ENCODE results near the gene CD86. TPM values are rescaled to one million over a fixed set of nuclear protein-coding genes. Genes with fewer than 3 reads are reported as not detected.
"Not testable (repeated sequence)": the region's sequence is repeated elsewhere in the genome, so short reads cannot be mapped to it uniquely, and the experiment has no call there.

Gene CD86
- total RNA-seq, 1 experiment from 2014 or later = 1.6 TPM

DNA sequence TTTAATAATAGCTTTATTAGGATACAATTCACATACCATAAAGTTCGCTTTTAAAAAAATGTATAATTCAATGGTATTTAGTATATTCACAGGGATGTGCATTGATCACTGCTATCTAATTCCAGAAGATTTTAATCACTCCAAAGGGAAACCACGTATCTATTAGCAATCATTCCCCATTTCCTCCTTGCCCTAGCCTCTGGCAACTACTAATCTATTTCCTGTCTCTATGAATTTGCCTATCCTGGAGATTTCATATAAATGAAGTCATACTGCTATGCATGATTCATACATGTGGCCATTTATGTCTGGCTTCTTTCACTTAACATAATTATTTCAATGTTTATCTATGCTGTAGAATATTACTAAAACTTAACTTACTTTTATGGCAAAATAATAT, 96.3 kb downstream of the CD86 start:
- DNase-seq (ENCODE audit: low spot score) = no peak

DNA sequence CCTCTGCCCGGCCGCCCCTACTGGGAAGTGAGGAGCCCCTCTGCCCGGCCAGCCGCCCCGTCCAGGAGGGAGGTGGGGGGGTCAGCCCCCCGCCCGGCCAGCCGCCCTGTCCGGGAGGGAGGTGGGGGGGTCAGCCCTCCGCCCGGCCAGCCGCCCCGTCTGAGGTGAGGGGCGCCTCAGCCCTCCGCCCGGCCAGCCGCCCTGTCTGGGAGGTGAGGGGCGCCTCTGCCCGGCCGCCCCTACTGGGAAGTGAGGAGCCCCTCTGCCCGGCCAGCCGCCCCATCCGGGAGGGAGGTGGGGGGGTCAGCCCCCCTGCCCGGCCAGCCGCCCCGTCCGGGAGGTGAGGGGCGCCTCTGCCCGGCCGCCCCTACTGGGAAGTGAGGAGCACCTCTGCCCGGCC, 109.8 kb downstream of the CD86 start:
- DNase-seq (ENCODE audit: low spot score) = not testable (repeated sequence)

DNA sequence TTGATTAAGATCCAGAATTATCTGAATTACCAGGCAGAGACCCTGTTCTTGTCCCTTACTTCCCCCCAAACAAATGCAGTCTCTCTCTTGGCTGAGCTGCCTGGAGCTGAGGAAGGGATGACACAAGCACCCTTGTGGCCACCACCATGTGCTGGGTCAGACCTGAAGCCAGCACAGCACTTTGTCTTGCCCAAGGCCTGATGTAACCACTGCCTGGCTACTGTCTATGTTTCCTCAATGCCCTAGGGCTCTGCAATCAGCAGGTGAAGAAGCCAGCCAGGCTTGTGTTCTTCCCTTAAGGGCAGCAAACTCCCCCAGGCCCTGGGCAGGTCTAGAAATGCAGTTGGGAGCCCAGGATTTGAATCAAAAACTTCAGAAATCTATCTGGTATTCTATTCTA, 112.5 kb downstream of the CD86 start:
- DNase-seq (ENCODE audit: low spot score) = no peak

DNA sequence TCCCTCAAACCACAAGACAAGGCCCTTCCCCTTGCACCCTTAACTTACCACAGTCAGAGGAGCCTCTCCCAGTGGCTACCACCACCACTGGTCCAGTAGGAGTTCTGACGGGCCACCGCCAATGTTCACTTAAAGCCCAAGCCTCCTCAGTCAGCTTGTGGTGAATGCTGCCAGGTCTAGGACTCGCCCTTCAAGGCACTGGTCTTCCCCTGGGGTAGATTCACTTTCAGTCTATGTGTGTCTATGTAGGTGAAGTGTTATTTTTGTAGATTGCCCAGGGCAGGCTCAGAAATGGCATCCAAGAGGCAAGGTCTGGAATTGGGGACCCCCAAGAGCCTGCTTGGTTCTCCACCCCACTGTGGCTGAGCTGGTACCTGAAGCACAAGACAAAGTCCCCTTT, 112.9 kb downstream of the CD86 start:
- DNase-seq (ENCODE audit: low spot score) = no peak

DNA sequence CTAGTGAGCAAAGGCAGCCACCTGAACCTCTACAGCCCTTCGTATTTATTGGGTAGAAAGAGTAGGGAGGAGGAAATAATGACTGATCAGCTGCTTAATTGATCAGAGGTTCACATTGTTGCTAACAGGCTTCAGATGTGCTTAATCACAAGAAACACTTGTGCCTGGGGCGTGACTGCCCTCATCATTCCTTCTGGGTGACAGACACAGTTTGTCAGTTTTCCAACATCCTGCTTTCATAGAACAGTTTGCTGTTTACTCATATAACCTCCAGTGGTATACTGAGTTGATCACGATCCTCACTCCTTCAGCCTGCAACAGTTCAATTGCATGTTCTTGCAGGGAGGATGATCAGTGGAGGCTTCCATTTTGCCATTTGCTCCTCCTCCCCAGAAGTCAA, 114.7 kb downstream of the CD86 start:
- DNase-seq (ENCODE audit: low spot score) = no peak

Other genes with a start within 250 kb of the CD86 start
- gene IQCB1, start 220.3 kb upstream of the CD86 start, total RNA-seq (2014; rRNA removed; shearing (Covaris generic)) = 14.3 and 15.8 TPM in 2 replicates
- 3.4 and 4.3 TPM in 2 replicates for gene EAF2, start 220.2 kb upstream of the CD86 start, total RNA-seq (2014; rRNA removed; shearing (Covaris generic))
- 0.02 and 0.12 TPM in 2 replicates for gene SLC15A2, start 161.0 kb upstream of the CD86 start, total RNA-seq (2014; rRNA removed; shearing (Covaris generic))
- not detected in 2 replicates for gene ILDR1, start 33.1 kb upstream of the CD86 start, total RNA-seq (2014; rRNA removed; shearing (Covaris generic))
- gene CASR, start 128.3 kb downstream of the CD86 start, total RNA-seq (2014; rRNA removed; shearing (Covaris generic)) = not detected in 2 replicates